ENCODE data around the gene CHRNA4.

CHRNA4 gene

DNA sequence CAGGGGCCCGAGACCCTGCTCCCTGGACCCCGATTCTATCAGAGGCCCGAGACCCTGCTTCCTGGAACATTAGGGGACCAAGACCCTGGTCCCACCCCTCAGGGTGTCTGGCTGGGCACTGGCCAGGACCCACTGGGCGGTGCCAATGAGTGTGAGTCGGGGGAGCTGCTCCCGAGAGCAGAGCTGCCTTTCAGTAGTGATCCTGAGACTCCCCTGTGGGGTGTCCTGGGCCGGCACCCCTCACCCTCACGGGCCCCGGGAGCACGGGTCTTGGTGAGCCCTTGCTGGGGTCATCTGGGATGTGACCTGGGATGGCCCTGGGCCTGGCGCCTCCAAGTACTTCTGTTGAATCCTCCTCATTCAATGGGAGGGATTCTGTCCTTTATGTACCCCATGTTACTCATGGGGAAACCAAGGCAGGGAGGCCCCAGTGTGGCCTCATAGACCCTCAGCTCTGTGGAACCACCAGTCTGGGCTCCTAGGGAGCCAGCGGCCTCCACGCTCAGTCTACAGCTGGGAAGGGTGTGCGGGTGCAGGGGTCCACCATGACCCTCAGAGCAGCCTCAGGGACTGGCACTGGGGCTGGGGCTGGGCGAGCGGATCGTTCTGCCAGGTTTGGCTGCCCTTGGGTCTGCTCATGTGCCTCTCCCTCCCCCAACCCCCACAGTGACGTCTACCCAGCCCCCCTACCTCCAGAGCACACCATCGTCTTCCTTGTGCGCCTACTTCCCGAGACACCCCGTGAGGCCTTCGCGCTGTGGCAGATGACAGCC, 42.6 kb downstream of the CHRNA4 start:
- no peak for DNase-seq

DNA sequence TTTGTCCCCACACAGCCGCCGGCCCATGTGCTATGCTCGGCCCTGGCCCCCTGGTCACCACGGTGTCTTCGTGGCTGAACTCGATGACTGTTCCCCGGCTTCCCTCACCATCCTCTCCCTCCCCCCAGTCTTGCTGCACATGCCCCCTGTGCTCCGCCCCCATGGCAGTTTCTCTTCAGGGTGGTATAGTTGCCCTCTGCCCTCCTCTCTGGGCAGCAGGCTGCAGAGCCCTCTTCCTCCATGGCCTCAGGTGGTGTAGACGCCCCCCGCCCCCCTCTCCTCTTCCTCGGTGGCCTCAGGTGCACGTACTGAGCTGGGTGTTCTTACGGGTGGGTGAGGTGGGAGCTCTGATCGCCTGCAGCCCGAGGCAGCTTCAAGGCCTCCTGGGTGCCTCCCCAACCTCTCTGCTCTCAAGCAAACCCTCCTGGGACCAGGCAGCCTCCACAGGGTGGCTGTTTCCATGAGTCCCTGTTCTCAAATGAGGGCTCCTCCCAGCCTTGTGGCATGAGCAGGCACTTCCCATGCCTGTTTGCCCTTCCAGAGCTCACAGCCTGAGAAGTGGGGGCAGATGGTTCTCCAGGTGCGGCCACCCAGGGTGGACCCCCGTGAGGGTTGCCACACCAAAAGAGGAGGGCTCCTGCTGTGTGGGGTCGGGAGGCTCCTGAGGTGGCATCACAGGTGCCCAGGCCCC, 43.4 kb downstream of the CHRNA4 start:
- no peak for DNase-seq

DNA sequence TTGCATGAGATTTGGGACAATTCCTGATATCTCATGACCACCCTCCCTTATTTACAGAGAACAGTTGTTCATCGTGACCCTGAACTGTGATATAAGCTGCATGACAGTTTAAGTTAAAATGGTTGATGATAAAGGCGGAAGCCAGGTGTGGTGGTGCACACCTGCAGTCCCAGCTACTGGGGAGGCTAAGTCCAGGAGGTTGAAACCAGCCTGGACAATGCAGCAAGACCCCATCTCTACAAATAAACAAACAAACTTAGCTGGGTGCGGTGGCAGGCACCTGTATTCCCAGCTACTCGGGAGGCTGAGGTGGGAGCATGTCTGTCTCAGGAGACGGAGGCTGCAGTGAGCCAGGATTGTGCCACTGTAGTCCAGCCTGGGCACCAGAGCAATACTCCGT, 44.1 kb downstream of the CHRNA4 start:
- DNase-seq = no peak

DNA sequence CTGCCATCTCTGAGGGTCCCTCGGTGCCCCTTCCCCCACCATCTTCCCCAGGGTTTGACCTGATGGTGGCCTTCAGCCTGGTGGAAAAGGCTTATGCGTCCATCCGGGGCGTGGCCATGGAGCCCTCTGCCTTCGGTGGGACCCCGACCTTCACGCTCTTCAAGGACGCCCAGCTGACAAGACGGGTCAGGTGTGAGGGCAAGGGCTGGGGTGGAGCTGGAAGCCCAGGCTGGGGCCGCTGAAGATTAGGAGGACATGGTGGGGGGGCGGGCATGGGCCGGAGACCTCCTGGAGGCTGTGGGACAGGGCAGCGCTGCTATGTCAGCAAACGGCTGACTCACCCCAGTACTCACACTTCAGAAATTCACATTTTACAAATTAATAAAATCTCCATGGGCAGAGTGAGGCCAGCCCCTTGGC, 44.6 kb downstream of the CHRNA4 start:
- no peak for DNase-seq

DNA sequence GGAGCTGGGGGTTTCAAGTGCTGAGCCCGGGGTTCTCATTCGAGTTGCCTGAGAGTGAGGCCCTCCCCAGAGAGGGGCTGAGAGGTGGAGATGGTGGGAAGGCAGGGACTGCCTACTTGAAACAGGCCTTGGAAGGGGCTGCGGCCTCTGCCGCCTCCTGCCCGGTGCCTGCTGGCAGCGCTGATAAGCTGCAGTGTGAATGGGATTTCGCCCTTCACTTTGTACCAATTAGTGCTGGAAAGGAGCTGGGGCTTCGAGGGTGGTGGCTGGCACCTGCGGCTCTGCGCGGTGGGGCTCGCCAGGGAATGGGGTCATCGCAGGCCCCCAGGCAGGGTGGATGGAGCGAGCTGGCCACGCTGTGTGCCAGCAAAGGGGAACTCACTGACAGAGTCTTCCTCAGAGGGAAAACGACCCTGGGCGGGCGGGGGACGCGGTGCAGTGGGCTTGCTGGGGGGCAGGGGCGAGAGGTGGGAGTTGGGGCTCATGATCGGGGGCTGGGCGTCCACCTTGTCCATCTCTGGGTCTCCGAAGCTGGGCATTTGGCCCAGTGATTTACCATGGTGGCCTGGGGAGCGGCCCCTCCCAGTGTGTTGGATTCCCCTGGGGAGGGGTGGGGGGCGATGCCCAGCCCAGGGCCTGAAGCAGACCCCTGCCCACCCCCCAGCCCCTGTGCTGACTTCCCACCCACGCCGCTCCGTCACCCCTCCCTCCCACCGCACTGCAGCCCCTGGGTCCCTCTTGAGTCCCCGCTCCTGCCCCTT, 45.2 kb downstream of the CHRNA4 start:
- no peak for DNase-seq

DNA sequence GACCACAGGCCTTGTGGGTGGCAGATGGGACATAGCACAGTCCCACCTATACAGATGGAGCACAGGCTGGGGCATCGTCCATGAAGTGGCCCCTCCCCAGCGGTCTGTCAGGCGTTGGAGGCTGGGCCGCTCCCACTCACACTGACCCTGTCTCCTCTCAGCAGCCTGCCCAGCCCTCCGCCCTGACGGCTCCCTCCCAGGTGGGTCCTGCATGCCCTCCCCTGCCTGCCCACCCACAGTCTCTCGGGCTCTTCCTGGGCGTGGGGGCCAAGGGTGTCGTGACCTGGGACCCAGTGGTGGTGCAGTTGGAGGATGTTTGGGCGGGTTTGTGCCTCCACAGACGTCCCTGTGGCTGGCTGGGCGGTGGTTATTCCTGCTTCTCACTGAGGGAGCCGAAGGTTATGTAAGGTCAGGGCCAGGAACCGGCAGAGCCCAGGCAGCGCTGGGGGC, 45.9 kb downstream of the CHRNA4 start:
- DNase-seq = no peak

DNA sequence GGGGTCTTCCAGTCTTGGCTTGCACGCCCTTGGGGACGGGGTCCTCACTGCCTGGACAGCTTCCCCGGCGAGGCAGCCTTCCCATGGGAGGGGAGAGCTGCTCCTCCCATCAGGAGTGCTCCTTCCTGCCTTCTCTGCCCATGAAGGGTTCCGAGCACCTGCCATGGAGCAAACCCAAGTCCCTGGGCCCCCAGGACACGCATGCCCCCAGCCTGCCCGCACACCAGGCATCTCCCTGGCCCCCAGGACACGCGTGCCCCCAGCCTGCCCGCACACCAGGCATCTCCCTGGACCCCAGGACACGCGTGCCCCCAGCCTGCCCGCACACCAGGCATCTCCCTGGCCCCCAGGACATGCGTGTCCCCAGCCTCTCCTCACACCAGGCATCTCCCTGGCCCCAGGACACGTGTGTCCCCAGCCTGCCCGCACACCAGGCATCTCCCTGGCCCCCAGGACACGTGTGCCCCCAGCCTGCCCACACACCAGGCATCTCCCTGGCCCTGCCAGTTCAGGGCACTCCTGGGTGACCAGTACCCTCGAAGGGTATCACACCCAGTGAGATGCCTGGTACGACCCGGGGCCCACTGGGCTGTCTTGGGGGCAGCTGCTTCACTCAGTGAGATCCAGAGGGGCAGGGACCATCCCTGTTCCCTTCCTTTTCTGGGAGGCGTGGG, 46.4 kb downstream of the CHRNA4 start:
- no peak for DNase-seq

DNA sequence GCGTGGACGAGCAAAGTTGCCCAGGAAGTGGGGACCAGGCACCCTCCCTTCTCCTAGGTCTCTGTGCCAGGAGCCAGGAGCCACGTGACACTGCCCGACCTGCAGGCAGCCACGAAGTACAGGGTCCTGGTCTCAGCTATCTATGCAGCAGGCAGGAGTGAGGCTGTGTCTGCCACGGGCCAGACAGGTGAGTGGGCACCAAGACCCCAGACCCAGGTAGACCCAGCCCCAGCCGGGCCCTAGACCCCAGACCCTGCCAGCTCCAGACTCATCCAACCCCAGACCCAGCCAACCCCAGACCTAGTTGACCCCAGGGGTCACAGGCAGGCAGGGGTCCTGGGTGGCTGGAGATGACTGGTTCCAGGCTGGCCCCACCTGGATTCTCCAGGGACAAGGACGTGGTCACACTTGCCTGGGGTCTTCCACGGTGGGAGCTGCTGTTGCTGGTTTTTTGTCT, 47.1 kb downstream of the CHRNA4 start:
- DNase-seq = no peak

DNA sequence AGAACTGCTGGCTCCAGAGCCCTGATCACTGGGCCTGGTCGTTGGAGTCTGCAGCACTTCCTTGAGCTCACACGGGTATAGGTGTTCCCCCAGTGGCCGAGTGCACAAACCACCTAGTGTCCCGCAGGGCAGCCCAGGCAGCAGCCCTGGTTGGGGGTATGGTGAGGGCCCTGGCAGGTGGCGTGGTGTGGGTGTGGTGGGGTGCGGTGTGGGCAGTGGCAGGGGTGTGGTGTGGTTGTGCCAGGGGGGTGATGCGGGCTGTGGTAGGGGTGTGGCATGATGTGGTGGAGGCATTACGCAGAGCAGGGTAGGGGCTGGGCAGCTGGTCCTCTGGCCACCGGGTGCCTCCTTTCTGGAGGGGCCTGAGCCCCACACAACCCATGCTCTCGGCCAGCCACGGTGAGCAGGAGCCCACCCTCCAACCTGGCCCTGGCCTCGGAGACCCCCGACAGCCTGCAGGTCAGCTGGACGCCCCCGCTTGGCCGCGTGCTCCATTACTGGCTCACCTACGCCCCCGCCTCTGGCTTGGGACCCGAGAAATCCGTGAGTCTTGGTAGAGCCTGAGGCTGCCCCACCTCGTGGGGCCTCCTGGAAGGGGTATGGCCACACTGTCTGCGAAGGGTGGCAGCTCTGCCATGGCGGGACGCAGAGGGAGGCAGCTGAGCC, 47.7 kb downstream of the CHRNA4 start:
- no peak for DNase-seq

DNA sequence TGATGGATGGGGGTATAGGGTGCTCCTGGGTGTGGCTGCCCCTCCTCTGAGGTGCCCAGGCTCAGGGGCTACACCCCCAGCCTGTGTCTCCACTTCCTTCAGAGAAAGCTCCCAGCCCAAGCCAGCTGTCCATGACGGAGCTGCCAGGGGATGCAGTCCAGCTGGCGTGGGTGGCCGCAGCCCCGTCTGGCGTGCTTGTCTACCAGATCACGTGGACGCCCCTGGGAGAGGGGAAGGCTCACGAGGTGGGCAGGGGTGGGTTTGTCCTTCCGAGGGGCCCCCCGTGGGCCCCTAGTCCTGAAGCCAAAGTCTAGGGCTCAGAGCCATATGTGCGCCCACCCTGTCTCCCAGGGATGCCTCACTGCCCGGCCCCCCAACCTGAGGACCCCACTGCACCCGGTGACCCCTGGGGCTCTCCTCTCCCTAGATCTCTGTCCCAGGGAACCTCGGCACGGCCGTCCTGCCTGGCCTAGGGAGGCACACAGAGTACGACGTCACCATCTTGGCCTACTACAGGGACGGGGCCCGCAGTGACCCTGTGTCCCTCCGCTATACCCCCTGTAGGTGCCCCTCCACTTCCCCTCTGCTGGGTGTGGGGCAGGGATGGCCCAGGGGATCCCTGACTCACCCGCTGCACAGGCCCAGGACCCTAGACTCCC, 48.3 kb downstream of the CHRNA4 start:
- no peak for DNase-seq

DNA sequence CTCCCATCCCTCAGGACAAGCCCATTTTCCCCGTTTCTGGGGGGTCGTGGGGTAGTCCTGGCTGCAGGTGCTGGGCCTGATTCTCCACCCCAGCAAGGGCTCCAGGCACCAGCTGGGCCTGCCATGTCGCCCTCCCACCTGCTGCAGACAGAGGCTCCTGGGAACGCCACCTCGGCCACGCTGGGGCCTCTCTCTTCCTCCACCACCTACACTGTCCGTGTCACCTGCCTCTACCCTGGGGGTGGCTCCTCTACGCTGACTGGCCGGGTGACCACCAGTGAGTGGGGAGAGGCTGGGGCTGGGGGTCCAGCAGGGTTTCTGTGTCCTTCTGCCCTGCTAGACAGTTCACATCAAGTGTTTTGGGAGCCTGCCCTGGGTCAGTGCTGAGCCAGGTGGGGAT, 48.9 kb downstream of the CHRNA4 start:
- DNase-seq = no peak

DNA sequence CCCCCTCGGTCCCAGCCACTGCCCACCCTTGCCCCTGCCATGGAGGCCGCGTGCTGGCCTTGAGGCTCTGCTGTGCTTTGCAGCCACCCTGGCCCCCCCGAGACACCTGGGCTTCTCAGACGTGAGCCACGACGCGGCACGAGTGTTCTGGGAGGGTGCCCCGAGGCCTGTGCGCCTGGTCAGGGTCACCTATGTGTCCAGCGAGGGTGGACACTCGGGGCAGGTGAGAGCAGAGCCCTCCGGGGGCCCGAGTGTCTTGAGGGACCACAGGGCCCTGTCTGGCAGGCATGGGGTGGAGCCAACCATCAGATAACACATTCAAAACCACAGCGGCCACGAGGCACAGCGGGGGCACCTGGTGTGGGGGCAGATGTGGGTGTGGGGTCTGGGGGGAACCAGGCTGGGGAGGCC, 49.3 kb downstream of the CHRNA4 start:
- DNase-seq = no peak

DNA sequence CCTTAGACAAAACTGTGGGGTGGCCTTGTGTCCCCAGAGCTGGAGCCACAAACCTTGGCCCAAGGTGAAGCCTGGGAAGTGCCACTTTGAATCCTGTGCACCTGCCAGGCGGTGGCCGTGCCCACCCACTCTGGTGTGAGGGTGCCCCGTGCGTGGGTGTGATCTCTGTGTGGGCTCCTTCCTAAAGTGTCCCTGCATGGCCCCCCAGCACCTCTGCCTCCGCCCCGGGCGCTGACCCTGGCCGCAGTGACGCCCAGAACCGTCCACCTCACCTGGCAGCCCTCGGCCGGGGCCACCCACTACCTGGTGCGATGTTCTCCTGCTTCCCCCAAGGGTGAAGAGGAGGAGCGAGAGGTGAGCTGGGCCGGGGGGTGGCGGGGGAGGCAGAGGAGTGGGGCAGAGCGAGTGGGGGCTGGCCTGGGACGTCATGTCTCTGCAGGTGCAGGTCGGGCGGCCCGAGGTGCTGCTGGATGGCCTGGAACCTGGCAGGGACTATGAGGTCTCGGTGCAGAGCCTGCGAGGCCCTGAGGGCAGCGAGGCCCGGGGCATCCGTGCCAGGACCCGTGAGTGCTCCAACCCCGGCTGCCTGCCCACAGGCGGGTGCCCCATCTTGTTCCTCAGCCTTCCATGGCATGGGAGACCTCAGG, 49.8 kb downstream of the CHRNA4 start:
- no peak for DNase-seq

DNA sequence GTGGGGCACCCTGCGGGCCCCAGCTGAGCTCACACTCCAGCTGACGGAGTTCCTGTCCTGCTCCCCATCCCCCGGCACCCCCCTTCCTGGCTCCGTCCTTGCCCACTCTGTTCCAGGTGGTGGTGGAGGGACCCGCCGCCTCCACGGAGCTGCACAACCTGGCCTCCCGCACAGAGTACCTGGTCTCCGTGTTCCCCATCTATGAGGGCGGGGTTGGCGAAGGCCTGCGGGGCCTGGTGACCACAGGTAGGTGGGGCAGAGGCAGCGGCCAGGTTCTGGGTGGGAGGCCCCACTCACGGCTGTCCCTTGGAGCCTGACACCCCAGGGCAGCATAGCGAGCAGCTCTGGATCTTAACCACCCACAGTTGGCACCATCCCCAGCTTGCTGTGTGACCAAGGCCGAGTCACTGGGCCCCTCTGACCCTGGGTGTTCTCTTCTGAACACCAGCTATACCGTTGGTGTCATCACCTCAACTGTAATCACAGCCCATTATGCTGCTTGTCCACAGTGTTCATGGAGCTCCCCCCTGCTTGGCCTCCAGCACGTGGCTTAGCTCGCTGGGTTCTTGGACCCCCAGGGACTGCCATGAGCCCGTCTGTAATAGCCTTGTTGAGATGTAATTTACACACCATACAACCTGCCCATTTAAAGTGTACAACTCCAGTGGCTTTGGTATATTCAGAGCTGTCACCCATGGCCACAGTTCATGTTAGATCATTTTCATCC, 50.7 kb downstream of the CHRNA4 start:
- DNase-seq = no peak

DNA sequence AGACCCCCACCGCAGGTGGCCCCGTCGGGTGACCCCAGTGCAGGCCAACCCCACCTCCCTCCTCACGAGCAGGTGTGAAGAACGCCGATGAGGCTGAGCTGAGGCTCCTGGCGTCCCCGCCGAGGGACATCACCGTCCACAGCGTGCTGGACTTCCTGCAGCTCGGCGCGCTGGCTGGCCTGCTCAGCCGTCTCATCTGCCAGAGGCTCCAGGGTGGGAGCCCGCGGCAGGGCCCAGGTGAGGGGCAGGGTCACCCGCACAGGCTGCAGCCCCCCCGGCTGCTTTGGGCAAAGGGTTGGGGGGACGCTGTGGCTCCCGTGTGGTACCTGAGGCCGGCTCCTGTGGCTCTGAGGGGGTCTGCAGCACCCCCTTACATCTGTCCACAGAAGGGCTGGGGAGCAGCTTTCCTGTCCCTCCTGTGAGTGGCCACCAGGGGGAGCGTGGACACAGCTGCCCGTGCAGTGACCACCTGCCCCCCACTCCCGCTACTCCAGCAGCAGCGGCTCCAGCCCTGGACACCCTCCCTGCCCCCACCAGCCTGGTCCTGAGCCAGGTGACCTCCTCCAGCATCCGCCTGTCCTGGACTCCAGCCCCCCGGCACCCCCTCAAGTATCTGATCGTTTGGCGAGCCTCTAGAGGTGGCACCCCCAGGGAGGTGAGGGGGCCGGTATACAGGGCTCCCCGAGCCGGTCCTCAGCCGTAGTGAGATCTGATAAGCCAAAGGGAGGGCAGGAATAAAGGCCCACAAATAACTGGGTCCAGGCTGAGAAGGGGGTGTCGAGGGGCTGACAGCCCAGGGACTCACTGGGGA, 51.7 kb downstream of the CHRNA4 start:
- peak; percentile 2 to 16 for DNase-seq

DNA sequence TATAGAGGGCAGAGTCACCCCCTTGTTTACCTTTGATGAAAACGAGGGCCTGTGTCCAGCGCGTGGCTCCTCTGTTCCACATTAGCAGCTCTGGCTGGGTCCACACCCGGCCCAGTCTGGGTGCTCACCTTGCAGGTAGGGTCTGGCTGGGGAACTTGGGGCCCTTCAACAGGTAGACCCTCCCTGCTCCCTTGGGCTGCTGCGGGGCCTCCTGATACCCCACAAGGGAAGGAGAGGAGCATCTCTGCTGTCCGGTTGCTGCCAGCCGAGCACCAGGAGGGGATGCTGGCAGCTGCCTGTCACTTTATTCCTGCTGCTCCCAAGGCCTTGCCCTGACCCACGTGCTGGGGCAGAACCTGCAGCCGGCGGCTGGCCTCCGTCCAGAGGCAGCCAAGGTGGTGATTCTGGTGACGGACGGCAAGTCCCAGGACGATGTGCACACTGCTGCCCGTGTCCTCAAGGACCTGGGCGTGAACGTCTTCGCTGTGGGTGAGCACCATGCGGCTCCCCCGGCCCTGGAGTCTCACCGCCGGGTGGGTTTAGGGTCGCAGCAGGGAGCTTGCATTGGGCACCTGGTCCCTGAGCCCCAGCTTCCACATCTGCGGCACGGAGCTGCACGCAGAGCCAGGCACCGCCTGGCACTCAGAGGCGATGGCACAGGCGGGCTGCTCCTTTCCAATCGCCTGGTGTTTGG, 52.8 kb downstream of the CHRNA4 start:
- no peak for DNase-seq

DNA sequence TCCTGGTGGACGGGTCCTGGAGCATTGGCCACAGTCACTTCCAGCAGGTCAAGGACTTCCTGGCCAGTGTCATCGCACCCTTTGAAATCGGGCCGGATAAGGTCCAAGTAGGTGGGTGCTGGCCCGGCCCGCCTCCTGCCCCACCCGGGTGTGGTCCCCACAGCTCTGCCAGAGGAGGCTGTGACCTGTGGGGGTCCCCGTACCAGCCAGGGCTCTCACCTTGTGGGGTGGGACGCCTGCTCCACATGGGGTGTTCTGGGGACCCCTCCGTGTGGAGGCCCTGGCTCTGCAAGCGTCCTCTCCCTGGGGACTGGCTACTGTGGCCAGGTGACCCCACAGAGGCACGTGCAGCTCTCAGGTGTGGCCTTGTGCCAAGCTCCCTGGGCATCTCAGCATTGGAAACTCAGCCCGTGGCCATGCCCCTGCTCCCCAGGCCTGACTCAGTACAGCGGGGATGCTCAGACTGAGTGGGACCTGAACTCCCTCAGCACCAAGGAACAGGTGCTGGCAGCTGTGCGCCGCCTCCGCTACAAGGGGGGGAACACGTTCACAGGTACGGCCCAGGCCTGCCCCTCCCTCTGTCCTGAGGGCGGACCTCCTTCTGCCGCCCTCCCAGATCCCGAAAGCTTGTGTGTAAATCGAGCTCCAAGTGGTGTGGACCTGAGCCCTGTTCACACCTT, 53.5 kb downstream of the CHRNA4 start:
- DNase-seq = no peak
